Thyroid gland (tissue), 4 donors: ENCODE results near the gene KIF5C.

Source experiments
- CTCF ChIP-seq, 6 experiments: fragments of 200-600 bp in 3 of 6; fragments of 450-650 bp in 3 of 6; sonication (generic) in 3 of 6; IDR thresholded peaks; one replicate each; pipeline ENCODE4 v1.5.1; 2016 to 2019; ENCODE audit warnings: antibody characterized with exemption in 6 of 6, mild to moderate bottlenecking in 2 of 6, inconsistent platforms in 1 of 6, moderate library complexity in 1 of 6
- POLR2A ChIP-seq, 2 donors: fragments of 450-650 bp; IDR thresholded peaks; one replicate each; pipeline ENCODE4 v1.6.1; 2017; ENCODE audit warnings: antibody characterized with exemption in 2 of 2, mild to moderate bottlenecking in 2 of 2, moderate library complexity in 1 of 2

GRCh38 chr2:148917431-148917830 is 42.4 kb downstream of the KIF5C start:
- TF ChIP-seq POLR2A (IDR thresholded peaks at IDR 0.05): no peak
- no peak for TF ChIP-seq CTCF (IDR thresholded peaks at IDR 0.05)
